ENCODE measurements around the gene SYDE2.
"Not testable (repeated sequence)": the region's sequence is repeated elsewhere in the genome, so short reads cannot be mapped to it uniquely, and the experiment has no call there.

The SYDE2 gene

GRCh38 chr1:85200463-85201339 is at the start of gene SYDE2:
SYDE2 (minus strand) TSS chr1:85201016; CDS start chr1:85200996, 20 bp downstream.
- DNase-seq: no peak

DNA sequence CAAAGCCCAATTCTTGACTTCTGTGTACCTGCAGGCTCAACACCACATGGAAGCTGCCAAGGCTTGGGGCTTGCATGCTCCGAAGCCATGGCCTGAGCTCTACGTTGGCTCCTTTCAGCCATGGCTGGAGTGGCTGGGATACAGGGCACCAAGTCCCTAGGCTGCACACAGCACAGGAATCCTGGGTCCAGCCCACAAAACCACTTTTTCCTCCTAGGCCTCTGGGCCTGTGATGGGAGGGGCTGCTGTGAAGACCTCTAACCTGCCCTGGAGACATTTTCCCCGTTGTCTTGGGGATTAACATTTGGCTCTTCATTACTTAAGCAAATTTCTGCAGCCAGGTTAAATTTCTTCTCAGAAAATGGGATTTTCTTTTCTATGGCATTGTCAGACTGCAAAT is 48.2 kb upstream of the SYDE2 start:
- not testable (repeated sequence) for DNase-seq

- DNase-seq: no peak
Measured at GRCh38 chr1:85245891-85246290, 45.1 kb upstream of the SYDE2 start.

GRCh38 chr1:85245456-85245855 is 44.6 kb upstream of the SYDE2 start:
- DNase-seq: no peak

- peak; percentile 13 for DNase-seq
Measured at GRCh38 chr1:85244271-85245061, 43.6 kb upstream of the SYDE2 start.

GRCh38 chr1:85243372-85243771 is 42.6 kb upstream of the SYDE2 start:
- no peak for DNase-seq

- no peak for DNase-seq
Measured at GRCh38 chr1:85240643-85241042, 39.8 kb upstream of the SYDE2 start.

DNA sequence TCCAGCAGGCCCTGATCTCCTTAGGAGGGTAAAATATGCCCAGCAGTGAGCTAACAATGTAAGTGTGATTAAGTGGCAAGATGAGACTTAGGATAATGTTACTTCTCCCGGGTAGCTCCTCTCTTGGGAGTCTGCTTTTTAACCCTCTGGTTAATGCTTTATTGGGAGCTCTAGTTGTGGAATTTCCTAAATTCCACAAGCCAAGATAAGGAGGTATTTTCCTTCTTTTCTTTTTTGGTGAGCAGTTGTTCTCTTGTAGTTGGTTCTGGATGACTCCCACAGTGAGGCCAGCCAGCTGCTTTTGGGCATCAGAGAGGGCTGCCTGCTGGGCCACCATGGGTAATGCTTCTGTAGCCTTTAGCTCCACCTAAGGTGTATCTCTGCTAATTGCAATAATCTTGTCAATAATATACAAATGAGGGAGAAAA is 39.4 kb upstream of the SYDE2 start:
- DNase-seq: no peak

- DNase-seq: no peak
Measured at GRCh38 chr1:85237613-85238012, 36.8 kb upstream of the SYDE2 start.

GRCh38 chr1:85230305-85230977 is 29.6 kb upstream of the SYDE2 start:
- DNase-seq: no peak

- no peak for DNase-seq
Measured at GRCh38 chr1:85229574-85230097, 28.8 kb upstream of the SYDE2 start.

DNA sequence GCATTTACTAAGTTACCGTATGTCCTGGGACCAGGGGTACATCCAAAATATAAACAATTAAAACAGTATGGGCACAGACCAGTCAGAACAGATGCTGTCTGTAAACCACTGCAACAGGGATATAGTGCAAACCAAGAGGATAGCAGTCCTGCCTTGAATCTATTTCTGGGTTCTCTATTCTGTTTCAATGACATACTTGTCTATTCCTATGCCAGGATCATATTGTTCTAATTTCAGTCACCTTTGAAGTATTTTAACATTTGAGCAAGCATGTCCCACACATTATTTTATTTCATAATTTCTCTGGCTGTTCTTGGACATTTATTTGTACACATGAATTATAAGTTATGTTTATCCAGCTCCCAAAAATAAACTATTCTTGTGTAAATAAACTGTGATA is 28.2 kb upstream of the SYDE2 start:
- DNase-seq: no peak

- no peak for DNase-seq
Measured at GRCh38 chr1:85225624-85226380, 25.0 kb upstream of the SYDE2 start.

- DNase-seq: no peak
Measured at GRCh38 chr1:85224734-85225623, 24.2 kb upstream of the SYDE2 start.

DNA sequence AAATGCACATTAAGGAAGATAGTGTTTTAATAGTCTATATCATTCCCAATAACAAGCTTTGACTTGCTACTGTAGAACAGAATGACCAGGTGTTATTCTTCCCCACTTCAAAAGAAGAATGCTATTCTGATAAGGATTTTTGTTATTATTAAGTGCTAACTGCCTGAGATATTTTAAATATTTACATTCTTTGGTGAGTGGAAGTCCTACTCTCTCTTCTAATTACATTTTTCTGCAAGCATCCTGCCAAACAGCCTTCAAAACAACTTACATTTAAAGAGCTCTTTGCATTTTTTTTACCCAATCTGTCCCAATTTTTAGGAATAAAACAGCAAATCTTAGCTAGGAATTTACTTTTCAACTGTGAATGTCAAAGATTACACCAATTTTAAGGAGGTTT is 23.5 kb upstream of the SYDE2 start:
- DNase-seq: no peak

- no peak for DNase-seq
Measured at GRCh38 chr1:85223334-85223733, 22.5 kb upstream of the SYDE2 start.

DNA sequence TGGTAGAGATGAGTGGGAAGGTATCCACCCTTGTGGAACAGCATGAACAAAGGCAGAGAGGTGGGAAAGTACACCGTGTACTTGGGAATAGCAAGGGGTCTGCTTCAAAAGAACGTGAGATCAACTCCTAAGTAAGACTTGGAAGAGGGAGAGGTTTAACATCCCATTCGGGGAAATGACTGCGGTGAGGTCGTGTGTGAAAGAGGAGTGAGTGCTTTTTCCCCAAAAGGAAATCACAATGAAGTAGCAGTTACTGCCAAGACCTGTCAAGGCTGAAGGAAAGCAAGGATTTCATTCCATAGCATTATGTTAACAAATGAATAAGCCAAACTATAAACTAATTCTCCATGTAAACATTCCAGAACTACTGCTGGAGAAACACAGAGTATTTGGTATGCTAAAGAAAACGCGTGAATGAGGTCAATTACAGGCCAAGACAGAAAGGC is 20.0 kb upstream of the SYDE2 start:
- no peak for DNase-seq

GRCh38 chr1:85219853-85220610 is 19.2 kb upstream of the SYDE2 start:
- no peak for DNase-seq

DNA sequence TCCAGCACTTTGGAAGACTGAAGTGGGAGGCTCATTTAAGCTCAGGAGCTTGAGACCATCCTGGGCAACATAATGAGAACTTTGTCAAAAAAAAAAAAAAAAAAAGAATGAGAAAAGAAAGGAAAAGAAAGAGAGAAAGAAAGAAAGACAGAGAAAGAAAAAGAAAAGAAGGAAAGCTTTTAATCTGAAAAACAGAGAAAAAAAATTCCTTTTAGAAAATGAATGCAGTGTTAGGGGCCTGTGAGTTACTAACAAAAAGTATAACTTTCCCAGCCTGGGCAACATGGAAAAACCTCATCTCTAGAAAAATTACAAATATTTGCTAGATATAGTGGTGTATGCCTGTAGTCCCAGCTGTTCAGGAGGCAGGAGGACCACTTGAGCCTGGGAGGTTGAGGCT is 15.9 kb upstream of the SYDE2 start:
- no peak for DNase-seq

GRCh38 chr1:85214654-85215053 is 13.8 kb upstream of the SYDE2 start:
- no peak for DNase-seq

DNA sequence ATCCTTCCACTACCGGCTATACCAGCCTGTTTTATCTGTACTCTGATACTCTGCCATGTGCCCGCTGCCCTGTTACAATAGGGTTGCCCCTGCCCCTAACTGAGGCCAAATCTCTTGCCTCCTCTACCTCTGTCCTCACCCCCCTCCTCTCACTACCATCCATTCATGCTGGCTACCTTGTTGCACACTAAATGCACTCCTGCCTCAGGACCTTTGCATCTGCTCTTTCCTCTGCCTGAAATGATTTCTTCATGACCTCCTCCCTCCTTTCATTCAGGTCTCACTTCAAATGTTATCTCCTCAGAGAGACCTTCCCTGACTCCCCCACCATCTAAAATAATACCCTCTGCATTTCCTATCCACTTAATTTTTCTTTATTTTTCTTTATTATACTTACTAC is 7.7 kb upstream of the SYDE2 start:
- DNase-seq: no peak
